ENCODE results near the gene ADAM33.

ADAM33 gene, protein sequence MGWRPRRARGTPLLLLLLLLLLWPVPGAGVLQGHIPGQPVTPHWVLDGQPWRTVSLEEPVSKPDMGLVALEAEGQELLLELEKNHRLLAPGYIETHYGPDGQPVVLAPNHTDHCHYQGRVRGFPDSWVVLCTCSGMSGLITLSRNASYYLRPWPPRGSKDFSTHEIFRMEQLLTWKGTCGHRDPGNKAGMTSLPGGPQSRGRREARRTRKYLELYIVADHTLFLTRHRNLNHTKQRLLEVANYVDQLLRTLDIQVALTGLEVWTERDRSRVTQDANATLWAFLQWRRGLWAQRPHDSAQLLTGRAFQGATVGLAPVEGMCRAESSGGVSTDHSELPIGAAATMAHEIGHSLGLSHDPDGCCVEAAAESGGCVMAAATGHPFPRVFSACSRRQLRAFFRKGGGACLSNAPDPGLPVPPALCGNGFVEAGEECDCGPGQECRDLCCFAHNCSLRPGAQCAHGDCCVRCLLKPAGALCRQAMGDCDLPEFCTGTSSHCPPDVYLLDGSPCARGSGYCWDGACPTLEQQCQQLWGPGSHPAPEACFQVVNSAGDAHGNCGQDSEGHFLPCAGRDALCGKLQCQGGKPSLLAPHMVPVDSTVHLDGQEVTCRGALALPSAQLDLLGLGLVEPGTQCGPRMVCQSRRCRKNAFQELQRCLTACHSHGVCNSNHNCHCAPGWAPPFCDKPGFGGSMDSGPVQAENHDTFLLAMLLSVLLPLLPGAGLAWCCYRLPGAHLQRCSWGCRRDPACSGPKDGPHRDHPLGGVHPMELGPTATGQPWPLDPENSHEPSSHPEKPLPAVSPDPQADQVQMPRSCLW

GRCh38 chr20:3681931-3682781 is at the start of gene ADAM33:
Gene ADAM33, minus strand, starts transcription at chr20:3682010. Its CDS starts 6 bp downstream, at chr20:3682004.
- no peak for DNase-seq (ENCODE audit: low read depth in 1 of 2, low spot score in 1 of 2)

DNA sequence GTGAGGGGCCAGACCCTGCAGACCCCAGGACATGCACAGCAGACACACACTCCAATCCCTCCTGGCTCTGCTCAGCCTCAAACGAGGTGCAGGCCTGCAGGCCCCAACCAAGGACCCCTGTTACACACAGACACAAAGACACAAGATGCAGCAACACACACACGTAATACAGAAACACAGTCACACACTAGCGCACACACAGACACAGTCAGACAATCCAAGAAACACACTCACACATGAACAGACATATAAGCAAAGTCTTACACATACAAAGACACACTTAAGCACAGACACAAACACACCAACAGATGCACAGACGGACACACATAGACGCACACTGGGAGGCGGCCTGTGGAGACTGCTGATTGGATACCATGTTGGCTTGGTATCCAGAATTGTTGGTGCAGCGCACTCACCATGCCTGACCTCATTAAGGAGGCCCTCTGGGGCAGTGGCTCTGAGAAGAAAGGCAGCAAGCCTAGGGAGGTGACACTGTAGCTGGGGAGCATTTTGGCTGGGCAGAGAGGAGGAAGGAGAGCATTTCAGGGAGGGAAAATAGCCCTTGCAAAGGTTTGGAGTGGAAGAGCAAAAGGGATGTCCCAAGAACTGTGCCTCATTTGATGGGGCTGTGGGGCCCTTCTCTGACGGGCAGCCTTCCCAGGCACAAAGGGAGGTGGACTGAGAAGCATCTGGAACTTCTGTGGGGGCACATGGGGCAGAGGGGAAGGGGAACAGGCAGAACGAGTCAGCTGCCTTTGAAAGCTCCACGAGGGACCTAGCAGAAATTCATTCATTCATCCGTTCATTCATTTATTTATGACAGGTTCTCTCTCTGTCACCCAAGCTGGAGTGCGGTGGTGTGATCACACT is 49.2 kb upstream of the ADAM33 start:
- no peak for DNase-seq (ENCODE audit: low read depth in 1 of 2, low spot score in 1 of 2)

- no peak for DNase-seq (ENCODE audit: low read depth in 1 of 2, low spot score in 1 of 2)
Observed at GRCh38 chr20:3729811-3730540, 48.2 kb upstream of the ADAM33 start.

DNA sequence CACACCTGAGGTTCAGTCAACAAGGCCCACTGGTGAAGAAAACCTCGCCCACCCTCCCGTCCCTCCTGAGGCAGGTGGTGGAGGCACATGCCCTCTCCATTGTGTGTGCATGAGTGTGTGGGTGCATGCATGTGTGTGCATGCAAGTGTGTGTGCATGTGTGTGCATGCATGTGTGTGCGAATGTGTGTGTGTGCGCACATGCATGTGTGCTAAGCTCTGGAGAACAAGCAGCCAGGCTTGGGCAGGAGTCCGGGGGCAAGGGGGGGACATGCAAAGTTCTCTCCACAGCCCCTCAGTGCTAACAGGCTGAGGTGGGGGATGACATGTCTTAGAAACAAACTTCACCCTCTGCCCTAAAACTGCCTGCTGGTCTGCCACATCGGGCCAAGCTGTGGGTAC is 47.6 kb upstream of the ADAM33 start:
- DNase-seq (ENCODE audit: low read depth in 1 of 2, low spot score in 1 of 2): no peak

DNA sequence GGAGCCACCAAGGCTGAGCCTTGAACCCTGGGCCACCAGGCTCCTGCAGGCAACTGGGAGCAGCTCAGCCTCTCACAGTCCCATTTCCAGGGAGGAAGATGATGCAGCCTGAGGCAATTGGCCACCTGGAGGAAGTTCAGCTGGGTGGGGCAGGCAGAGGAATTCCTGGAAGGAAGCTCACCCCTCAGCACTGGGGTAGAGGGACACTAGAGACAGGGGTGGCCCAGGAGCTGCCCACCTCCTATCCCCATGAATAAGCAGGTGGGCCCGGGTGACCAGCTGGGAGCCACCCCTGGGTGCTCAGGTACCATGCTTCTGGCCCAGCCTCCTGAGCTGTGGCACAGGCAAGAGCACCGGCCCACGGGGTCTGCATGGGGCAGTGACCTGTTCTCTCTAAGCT is 47.1 kb upstream of the ADAM33 start:
- no peak for DNase-seq (ENCODE audit: low read depth in 1 of 2, low spot score in 1 of 2)

DNA sequence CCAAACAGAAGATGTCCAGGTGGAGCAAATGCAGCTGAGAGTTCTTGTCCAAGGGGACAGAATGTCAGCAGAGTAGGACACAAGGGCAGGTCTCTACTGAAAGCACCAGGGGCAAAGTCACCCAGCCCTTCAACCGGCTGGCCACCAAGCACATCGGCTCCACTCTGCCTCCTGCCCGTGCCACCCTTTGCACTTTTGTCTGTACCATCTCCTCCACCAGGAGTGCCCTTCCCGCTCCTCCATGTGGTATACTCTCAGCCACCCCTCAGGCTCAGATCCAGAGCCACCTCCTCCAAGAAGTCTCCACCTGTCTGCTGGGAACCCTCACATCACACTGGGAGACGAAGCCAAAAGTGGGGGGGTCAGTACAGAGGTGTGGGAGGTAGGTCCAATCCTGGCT is 46.5 kb upstream of the ADAM33 start:
- DNase-seq (ENCODE audit: low read depth in 1 of 2, low spot score in 1 of 2): no peak

GRCh38 chr20:3727401-3728021 is 45.7 kb upstream of the ADAM33 start:
- no peak for DNase-seq (ENCODE audit: low read depth in 1 of 2, low spot score in 1 of 2)

GRCh38 chr20:3724356-3724755 is 42.5 kb upstream of the ADAM33 start:
- DNase-seq (ENCODE audit: low read depth in 1 of 2, low spot score in 1 of 2): no peak

DNA sequence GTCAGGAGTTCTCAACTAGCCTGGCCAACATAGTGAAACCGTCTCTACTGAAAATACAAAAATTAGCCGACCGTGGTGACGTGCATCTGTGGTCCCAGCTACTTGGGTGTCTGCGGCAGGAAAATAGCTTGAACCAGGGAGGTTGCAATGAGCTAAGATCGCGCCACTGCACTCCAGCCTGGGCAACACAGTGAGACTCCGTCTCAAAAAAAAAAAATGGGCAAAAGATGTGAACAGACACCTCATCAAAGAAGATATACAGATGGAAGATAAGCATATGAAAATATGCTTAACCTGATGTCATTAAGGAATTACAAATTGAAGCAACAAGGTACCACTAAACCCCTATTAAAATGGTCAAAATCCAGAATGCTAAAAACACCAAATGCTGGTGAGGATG is 41.5 kb upstream of the ADAM33 start:
- DNase-seq (ENCODE audit: low read depth in 1 of 2, low spot score in 1 of 2): no peak

DNA sequence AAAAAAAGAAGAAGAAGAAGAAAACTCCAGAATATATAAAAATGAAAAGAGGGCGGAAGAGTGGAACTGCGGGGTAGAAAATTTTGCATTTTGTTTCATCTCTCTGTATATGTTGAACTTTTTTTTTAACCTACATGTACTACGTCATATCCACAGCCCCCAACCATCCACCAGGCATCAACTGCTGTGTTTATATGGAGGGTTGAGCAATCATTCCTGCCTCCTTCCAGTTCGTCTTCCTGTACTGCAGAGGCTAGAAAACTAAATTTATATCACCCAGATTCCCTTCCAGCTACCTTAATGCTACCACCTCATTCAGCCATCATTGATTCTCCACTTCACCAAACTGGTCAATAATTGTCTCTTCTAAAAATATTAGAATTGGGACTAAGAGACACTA is 40.1 kb upstream of the ADAM33 start:
- DNase-seq (ENCODE audit: low read depth in 1 of 2, low spot score in 1 of 2): no peak

DNA sequence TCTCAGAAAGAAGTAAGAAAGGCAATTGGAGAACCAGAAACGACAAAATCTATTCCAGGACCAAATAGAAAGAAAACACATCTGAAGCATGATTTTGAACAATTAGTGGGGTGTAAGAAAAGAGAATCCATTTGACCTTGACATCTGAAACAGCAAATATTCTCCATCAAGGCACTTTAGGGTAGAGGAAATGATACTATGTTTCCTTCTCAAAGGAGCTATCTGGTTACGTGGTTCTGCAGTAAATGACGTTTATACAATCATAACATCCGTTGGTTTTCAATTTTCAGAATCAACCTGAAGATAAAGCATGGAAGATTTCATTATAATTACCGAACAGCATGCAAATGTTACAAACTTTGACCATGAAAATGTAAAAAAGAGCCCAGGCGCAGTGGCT is 38.8 kb upstream of the ADAM33 start:
- DNase-seq (ENCODE audit: low read depth in 1 of 2, low spot score in 1 of 2): no peak

DNA sequence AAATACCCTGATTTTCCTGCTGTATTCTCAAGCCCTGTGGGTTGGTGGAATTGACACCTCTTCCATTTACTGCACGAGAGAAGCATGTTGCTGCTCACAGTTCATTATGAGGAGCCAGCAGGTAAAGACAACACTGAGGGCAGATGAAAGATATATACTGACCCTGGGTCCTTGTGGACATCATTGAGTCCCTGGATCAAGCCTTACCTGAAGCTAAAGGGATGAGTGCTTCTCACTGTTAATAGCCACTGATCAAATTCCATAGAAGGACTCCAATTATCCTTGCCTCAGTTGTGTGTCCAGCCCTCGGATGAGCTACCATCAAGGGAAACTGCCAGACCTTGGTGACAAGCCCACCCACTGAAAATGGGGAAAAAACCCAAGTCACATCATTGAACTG is 38.3 kb upstream of the ADAM33 start:
- no peak for DNase-seq (ENCODE audit: low read depth in 1 of 2, low spot score in 1 of 2)

- DNase-seq (ENCODE audit: low read depth in 1 of 2, low spot score in 1 of 2): no peak
Observed at GRCh38 chr20:3719046-3719445, 37.2 kb upstream of the ADAM33 start.

GRCh38 chr20:3716195-3716834 is 34.5 kb upstream of the ADAM33 start:
- no peak for DNase-seq (ENCODE audit: low read depth in 1 of 2, low spot score in 1 of 2)

GRCh38 chr20:3714092-3714491 is 32.3 kb upstream of the ADAM33 start:
- DNase-seq (ENCODE audit: low read depth in 1 of 2, low spot score in 1 of 2): no peak

GRCh38 chr20:3712279-3712873 is 30.6 kb upstream of the ADAM33 start, which contains the start of gene SIGLEC1:
Gene SIGLEC1, minus strand, starts transcription at chr20:3712600. Its CDS starts 5,472 bp downstream, at chr20:3707128.
- DNase-seq (ENCODE audit: low read depth in 1 of 2, low spot score in 1 of 2): no peak

GRCh38 chr20:3711484-3711941 is 29.7 kb upstream of the ADAM33 start:
- DNase-seq (ENCODE audit: low read depth in 1 of 2, low spot score in 1 of 2): no peak

Measured in activated T-helper 1 cell treated with anti-CD3 and anti-CD28 coated beads, Interleukin-2, amount 50 U/mL, for 16 hours (primary cell).